ENCODE data around the gene CD38. TPM values are rescaled to one million over a fixed set of nuclear protein-coding genes. Genes with fewer than 3 reads are reported as not detected.
"Not testable (repeated sequence)": the region's sequence is repeated elsewhere in the genome, so short reads cannot be mapped to it uniquely, and the experiment has no call there.

The CD38 gene
- total RNA-seq: 10.9 and 11.1 TPM in 2 replicates

GRCh38 chr4:15778289-15779241 is at the start of gene CD38:
Gene CD38 (plus strand): TSS chr4:15778328. CDS start chr4:15778415, 87 bp downstream.
- peak; percentile 16 to 41 for DNase-seq (ENCODE audit: low read depth in 2 of 2)

- DNase-seq (ENCODE audit: low read depth in 2 of 2): peak; percentile 57 to 78
These were observed 48.1 kb upstream of the CD38 start for GRCh38 chr4:15729910-15730533.

GRCh38 chr4:15733061-15733460 is 45.1 kb upstream of the CD38 start:
- not testable (repeated sequence) for DNase-seq (ENCODE audit: low read depth in 2 of 2)

DNA sequence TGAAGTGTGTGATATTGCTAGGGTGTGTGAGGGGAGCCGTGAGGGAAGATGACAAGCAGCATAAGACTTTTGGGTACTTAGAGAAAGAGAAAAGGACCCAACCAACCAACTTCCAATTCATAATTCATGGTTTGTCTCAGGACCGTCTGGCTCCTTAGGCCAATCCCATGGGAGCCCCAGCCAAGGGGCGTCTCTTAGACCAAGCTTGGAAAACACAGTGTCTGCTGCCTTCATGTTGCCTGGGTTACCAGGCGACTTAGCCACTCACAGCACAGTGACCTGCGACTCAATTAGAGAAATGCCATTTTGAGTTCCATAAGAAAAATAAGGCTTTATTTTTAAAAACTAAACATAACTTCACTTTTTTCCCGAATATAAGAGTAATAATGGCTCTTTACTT is 42.6 kb upstream of the CD38 start:
- no peak for DNase-seq (ENCODE audit: low read depth in 2 of 2)

DNA sequence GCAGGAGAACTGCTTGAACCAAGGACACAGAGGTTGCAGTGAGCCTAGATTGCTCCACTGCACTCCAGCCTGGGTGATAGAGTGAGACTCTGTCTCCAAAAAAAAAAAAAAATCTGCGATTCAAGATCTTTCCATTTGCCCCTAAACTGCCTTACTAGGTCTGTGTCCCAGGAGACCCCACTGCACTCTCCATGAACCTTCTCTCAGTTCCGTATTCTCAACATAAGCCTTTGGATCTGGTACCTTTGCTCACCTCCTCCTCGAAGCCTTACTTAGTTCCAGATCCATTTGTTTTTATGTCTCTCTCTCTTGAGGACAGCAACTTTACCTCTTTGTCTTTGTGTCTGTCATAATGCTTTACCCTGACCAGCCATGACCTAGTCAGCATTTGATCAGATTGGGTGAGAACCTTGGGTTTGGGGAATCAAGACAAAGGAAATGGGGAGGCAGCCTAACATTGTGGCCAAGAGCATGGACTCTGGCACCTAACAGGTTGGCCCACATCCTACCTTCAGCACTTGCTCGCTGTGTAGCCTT is 41.5 kb upstream of the CD38 start:
- no peak for DNase-seq (ENCODE audit: low read depth in 2 of 2)

GRCh38 chr4:15737255-15737654 is 40.9 kb upstream of the CD38 start:
- DNase-seq (ENCODE audit: low read depth in 2 of 2): no peak

DNA sequence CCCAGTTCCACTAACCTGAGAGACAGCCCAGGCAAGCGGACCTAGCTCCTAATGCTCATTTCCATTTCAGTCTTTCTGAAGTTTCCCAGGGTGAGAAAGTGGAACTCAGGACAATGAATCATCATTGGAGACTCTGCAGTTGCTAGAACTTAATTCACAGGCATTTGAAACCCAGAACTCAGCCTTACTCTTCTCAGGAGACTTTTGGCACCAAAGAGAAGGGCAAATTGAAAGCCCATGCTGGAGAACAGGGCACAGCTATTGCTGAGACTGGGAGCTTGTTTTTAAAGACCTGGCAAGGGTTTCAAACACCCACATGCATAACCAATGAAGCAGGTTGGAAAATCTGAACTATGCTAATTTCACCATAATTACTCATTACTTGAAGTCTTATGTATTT is 39.3 kb upstream of the CD38 start:
- peak in 1 of 2 donors; percentile 25 for DNase-seq (ENCODE audit: low read depth in 2 of 2)

DNA sequence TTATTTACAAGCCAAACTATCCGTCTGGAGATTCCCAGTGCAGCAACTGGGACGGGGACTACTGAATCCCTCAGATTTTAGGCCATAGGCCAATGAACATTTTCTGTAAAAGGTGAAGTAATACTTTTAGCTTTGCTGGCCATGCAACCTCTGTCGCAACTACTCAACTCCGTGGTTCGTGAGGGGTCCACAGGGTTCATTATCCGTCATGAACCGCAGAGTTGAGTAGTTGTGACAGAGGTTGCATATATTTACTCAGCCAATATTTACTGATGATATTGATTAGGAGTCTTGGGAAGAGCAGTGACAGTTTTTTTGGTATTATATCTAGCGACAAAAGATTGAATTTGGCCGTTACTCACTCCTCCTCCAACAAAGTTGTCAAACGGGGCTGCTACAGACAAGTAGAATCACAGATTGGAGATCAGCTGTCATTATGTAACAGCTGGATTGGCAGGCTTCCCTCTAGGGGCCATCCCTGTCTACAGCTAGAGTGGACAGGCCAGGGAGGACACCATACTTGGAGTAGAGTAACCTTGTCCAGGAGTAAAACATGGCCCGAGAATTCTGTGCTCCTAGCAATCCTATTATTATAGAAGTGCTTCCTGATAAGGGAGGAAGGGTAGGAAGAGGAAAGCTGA is 37.2 kb upstream of the CD38 start:
- DNase-seq (ENCODE audit: low read depth in 2 of 2): no peak

DNA sequence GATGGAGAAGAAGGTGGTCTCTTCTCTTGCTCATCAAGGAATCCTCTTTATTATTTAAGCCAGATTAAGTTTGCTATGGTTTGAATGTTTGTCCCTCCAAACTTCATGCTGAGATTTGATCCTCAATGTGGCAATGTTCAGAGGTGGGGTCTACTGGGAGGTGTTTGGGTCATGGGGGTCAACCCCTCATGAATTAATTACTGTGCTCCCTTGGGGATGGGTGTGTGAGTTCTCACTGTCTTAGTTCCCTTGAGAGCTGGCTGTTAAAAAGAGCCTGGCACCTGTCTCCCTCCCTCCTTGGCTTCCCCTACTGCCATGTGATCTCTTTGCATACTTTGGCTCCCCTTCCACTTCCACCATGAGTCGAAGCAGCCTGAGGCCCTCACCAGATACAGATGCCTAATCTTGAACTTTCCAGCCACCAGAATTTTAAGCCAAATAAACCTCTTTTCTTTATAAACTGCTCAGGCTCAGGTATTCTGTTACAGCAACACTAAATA is 36.0 kb upstream of the CD38 start:
- no peak for DNase-seq (ENCODE audit: low read depth in 2 of 2)

- no peak for DNase-seq (ENCODE audit: low read depth in 2 of 2)
These were observed 35.5 kb upstream of the CD38 start for GRCh38 chr4:15742637-15743036.

- no peak for DNase-seq (ENCODE audit: low read depth in 2 of 2)
These were observed 34.0 kb upstream of the CD38 start for GRCh38 chr4:15744016-15744545.

- no peak for DNase-seq (ENCODE audit: low read depth in 2 of 2)
These were observed 32.0 kb upstream of the CD38 start for GRCh38 chr4:15746110-15746509.

- no peak for DNase-seq (ENCODE audit: low read depth in 2 of 2)
These were observed 29.1 kb upstream of the CD38 start for GRCh38 chr4:15749001-15749400.

DNA sequence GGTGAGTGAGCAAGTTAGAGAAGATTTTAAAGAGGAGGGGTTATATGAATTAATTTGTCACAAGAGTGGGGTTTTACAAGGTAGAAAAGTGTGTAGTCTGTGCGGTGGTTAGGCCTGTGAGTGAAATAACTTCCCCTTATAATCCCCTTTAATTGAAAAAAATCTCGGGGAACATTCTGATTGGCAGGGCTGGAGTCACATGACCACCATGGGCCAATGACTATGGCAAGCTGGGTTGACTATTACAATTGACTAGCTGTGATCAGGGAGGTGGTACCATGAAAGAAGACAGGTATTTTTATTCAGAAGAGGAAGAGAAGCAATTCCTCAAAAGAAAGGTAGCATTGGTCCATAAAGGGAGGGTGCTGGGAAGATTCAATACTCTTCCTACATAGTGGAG is 27.0 kb upstream of the CD38 start:
- DNase-seq (ENCODE audit: low read depth in 2 of 2): no peak

DNA sequence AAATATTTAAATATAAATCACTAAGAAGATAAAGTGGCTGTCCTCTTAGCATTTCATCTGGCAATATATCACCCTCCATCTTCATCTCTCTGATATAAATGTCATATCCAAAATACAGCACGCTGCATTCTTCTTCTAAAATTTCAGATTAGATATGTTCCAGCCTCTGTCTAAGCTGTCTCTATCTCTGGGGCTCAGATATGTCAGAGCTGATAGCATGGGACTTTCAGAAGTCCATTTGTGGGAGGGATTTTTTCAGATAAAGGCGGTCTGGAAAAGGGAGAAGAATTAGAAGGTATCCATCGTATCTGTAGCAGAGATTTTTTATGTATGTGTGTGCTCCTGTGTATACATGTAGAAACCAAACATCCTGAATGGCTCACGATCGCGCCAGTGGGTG is 25.0 kb upstream of the CD38 start:
- DNase-seq (ENCODE audit: low read depth in 2 of 2): peak in 1 of 2 donors; percentile 29

DNA sequence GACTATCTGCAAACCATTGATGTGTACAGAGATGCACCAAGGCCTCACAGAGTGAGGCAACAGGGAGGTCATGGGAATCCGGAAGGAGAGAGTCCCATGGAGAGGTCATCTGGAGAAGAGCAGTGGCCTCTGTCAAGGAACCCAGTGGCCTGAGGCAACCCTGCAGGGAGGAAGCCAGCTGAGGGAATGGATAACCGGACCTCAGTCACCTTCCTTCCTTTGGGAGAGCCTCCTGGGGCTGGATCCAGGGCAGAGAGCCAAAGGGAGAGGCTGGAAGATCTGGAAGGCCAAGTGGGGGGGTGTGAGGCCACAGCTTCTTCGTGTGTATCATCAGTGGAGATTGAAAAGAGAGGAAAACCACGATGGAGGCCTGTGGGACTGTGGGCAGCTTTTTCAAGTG is 24.3 kb upstream of the CD38 start:
- peak; percentile 96 to 99 for DNase-seq (ENCODE audit: low read depth in 2 of 2)

DNA sequence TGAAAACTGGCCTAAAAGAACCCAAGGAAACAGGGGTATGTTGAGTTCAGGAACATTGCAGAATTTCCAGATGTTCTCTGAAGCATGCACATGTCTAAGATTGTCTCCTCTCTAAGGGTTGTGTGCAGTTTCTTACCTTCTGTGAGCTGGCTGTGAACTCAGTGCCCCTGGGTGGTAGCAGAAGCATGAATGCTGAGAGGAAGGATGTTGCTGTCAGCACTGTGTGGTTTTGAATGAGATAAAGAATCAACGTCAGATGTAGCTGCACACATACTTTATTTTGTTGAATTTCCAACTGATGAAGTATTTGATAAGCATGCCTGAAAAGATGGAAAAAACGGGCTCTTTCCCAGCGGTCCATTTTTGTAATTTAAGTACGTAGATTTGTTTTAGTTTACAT is 23.8 kb upstream of the CD38 start:
- peak; percentile 93 to 96 for DNase-seq (ENCODE audit: low read depth in 2 of 2)

GRCh38 chr4:15755321-15756155 is 22.6 kb upstream of the CD38 start:
- peak; percentile 68 to 76 for DNase-seq (ENCODE audit: low read depth in 2 of 2)

GRCh38 chr4:15756361-15756861 is 21.7 kb upstream of the CD38 start:
- peak; percentile 53 to 61 for DNase-seq (ENCODE audit: low read depth in 2 of 2)

GRCh38 chr4:15757054-15757453 is 21.1 kb upstream of the CD38 start:
- no peak for DNase-seq (ENCODE audit: low read depth in 2 of 2)

Data from lung microvascular endothelial cell (primary cell).